VCaP (cell line): ENCODE measurements around the gene ADGRB2.

ENCODE experiments used
- H3K27ac ChIP-seq: fragments of 450-650 bp; 2 replicates; pipeline ENCODE4 v1.5.1; 2017
- CTCF ChIP-seq: fragments of 450-650 bp; conservative IDR thresholded peaks from 2 replicates; pipeline ENCODE4 v1.5.1; 2017; ENCODE audit warnings: mild to moderate bottlenecking, moderate library complexity

ADGRB2 gene

GRCh38 chr1:31749785-31750735 lies 14.1 kb downstream of the ADGRB2 start:
- TF ChIP-seq CTCF: no peak
- no peak overlapping the region for H3K27ac ChIP-seq

- TF ChIP-seq CTCF: no peak
- no peak overlapping the region for H3K27ac ChIP-seq
These were observed 15.8 kb downstream of the ADGRB2 start for GRCh38 chr1:31748365-31748764.

GRCh38 chr1:31747304-31747703 lies 16.8 kb downstream of the ADGRB2 start:
- no peak for TF ChIP-seq CTCF
- H3K27ac ChIP-seq: no peak overlapping the region

GRCh38 chr1:31746687-31747086 lies 17.5 kb downstream of the ADGRB2 start:
- no peak overlapping the region for H3K27ac ChIP-seq
- no peak for TF ChIP-seq CTCF

GRCh38 chr1:31745946-31746670 lies 18.0 kb downstream of the ADGRB2 start:
- H3K27ac ChIP-seq: no peak overlapping the region
- TF ChIP-seq CTCF: peak; percentile 11; the same call in 1 of the 2 replicates

GRCh38 chr1:31745096-31745945 lies 18.8 kb downstream of the ADGRB2 start:
- no peak overlapping the region for H3K27ac ChIP-seq
- peak; percentile 62 for TF ChIP-seq CTCF
